Urinary bladder (tissue), 4 donors: ENCODE results near the gene PABPC1L2B. TPM values are rescaled to one million over a fixed set of nuclear protein-coding genes. Genes with fewer than 3 reads are reported as not detected.
"Not testable (repeated sequence)": the region's sequence is repeated elsewhere in the genome, so short reads cannot be mapped to it uniquely, and the experiment has no call there.

ENCODE experiments used
- DNase-seq: peaks from one replicate; pipeline ENCODE4 v3.0.0-alpha.2; 2015; ENCODE audit errors: extremely low spot score
- H3K27ac ChIP-seq: one replicate; pipeline ENCODE4 v1.5.1; 2013; ENCODE audit warnings: low read depth, mild to moderate bottlenecking, moderate library complexity
- H3K36me3 ChIP-seq: one replicate; pipeline ENCODE4 v1.6.1; 2013; ENCODE audit warnings: mild to moderate bottlenecking, moderate library complexity; ENCODE audit not compliant: insufficient read depth
- H3K4me1 ChIP-seq: one replicate; pipeline ENCODE4 v1.6.1; 2013; ENCODE audit warnings: mild to moderate bottlenecking, moderate library complexity; ENCODE audit not compliant: insufficient read depth
- H3K4me3 ChIP-seq: one replicate; pipeline ENCODE4 v1.5.1; 2013; ENCODE audit warnings: low read depth, low read length
- WGBS: extraction: QIAGEN DNeasy Blood & Tissue Kit; methylation state at CpG from one replicate; pipeline ENCODE4 v1.1.7; 2013; 5-methylcytosine and 5-hydroxymethylcytosine counted together
- polyA plus RNA-seq: library from polyadenylated mRNA; stranded (reverse); fragments of 200-250 nt; gene quantifications from one replicate; pipeline ENCODE4 v1.2.3, GENCODE V29; 2013
- total RNA-seq: library from RNA; depleted of rRNA; stranded (reverse); fragments of >200 nt; gene quantifications from one replicate; pipeline ENCODE4 v1.2.3, GENCODE V29; 2014
- donor health status: healthy with polysubstance abuse.
- donor health status: healthy.

Gene PABPC1L2B
- total RNA-seq: not detected
- not detected for polyA plus RNA-seq

DNA sequence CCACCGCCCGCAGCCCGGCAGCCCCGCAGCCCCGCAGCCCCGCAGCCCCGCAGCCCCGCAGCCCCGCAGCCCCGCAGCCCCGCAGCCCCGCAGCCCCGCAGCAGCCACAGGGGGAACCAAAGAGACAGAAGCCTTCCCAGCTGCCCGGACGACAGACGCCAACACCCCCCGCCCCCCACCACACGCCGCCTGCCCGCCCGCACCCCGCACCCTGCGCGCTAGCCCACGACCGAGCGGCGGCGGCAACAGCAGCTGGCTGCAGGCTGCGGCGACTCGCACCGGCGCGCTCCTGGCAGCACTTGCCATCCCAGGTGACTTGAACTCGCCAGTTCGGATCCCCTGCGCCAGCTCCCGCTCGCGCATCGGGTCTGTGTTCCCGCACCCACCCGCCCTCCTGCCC lies at the start of gene PABPC1L2B:
Gene PABPC1L2B, plus strand, starts transcription at position 207 of the 400 bp plus-strand sequence. CDS start 704 bp downstream, outside the sequence.
- H3K4me1 ChIP-seq, DNase-seq, H3K4me3 ChIP-seq, H3K27ac ChIP-seq, H3K36me3 ChIP-seq: not testable (repeated sequence)
- WGBS: no CpG with 5 or more reads among the region's 44 CpGs

GRCh38 chrX:72959971-72960370 lies 42.8 kb upstream of the PABPC1L2B start:
- DNase-seq, H3K36me3 ChIP-seq: not testable (repeated sequence)
- no CpG with 5 or more reads among the region's 9 CpGs for WGBS

DNA sequence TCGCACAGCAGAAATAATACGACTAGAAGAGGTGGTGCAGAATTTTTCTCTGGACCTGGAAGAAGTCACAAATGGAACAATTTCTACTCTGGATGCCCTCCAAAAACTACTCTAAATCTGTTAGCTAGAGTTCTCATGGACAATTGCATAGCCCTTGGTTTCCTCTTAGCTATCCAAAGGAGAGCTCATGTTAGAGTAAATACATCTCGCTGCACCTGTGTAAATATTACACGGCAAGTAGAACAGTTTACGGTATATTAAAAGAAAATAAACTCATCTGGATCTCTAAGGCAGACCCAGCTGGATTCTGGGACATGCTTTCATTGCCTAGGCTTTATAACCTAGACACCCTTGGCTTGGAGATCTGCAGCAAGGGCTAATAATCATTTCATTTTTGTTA lies 30.9 kb upstream of the PABPC1L2B start:
- DNase-seq, H3K27ac ChIP-seq, H3K4me3 ChIP-seq, H3K36me3 ChIP-seq, H3K4me1 ChIP-seq: not testable (repeated sequence)
- WGBS: no CpG with 5 or more reads among the region's 5 CpGs

More at GRCh38 chrX:72959971-72960370, 42.8 kb upstream of the PABPC1L2B start:
- not testable (repeated sequence) for H3K4me3 ChIP-seq, H3K27ac ChIP-seq, H3K4me1 ChIP-seq

DNA sequence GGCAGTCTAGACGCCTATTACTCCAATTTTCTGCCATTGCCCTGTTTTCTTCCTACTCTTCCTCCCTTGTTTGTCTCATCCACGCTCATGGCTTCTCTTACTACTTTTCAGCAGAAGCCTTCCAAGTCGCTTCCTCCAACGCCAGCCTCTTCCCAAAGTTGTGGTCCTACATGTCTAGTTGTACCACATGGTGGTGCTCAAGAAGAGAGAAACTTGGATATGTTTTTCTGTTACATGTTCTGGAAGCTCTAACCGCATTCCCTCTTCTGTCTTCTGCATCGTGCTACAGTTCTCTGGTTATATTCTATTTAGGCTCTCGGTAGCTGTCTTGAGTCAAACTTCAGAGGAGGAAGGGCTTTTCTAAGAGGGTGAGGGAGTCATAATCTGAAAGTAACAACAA lies 27.9 kb upstream of the PABPC1L2B start:
- no CpG with 5 or more reads among the region's 7 CpGs for WGBS

DNA sequence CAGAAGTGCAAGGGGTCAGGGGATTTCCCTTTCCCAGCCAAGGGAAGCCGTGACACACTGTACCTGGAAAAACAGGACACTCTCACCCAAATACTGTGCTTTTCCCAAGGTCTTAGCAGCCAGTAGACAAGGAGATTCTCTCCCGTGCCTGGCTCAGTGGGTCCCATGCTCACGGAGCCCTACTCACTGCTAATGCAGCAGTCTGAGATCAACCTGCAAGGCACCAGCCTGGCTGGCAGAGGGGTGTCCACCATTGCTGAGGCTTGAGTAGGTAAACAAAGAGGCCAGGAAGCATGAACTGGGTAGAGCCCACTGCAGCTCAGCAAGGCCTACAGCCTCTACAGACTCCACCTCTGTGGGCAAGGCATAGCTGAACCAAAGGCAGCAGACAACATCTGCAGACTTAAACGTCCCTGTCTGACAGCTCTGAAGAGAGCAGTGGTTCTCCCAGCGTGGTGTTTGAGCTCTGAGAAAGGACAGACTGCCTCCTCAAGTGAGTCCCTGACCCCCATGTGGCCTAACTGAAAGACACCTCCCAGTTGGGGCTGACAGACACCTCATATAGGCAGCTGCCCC lies 21.8 kb upstream of the PABPC1L2B start:
- not testable (repeated sequence) for H3K27ac ChIP-seq, H3K4me1 ChIP-seq, H3K4me3 ChIP-seq, DNase-seq, H3K36me3 ChIP-seq
- WGBS: 65% methylated on average over 5 of the region's 5 CpGs

More for the DNA sequence above, 27.9 kb upstream of the PABPC1L2B start:
- H3K4me1 ChIP-seq, H3K36me3 ChIP-seq, H3K4me3 ChIP-seq, DNase-seq, H3K27ac ChIP-seq: not testable (repeated sequence)

DNA sequence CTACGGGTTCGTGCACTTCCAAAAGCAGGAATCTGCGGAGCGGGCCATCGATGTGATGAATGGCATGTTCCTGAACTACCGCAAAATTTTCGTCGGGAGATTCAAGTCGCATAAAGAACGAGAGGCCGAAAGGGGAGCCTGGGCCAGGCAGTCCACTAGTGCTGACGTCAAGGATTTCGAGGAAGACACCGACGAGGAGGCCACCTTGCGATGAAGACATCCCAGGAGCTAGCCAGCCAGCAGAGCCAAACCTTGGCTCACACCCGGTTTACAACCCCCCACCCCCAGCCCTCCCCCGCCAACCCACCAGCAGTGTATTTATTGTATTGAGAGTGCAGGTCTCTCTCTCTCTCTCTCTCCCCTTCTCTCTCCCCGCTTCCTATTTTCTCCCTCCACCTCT lies 1.3 kb downstream of the PABPC1L2B start:
- not testable (repeated sequence) for H3K36me3 ChIP-seq, DNase-seq, H3K4me1 ChIP-seq, H3K4me3 ChIP-seq, H3K27ac ChIP-seq
- WGBS: no CpG with 5 or more reads among the region's 19 CpGs

DNA sequence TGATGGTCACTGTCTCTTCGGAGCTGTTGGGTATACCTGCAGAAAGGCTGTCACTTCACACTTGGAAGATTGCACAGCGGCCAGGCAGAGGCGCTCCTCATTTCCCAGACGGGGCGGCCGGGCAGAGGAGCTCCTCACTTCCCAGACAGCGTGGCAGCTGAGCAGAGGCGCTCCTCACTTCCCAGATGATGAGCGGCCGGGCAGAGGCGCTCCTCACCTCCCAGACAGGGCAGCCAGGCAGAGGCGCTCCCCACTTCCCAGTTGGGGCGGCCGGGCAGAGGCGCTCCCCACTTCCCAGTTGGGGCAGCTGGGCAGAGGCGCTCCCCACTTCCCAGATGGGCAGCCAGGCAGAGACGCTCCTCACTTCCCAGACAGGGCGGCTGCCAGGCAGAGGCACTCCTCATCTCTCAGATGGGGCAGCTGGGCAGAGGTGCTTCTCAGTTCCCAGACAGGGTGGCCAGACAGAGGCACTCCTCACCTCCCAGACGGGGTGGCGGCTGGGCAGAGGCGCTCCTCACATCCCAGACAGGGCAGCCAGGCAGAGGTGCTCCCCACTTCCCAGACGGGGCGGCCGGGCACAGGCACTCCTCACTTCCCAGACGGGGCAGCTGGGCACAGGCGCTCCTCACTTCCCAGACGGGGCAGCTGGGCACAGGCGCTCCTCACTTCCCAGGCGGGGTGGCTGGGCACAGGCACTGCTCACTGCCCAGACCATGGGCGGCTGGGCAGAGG lies 18.8 kb downstream of the PABPC1L2B start:
- Histone ChIP-seq H3K27ac (no peak overlapping the region), H3K4me1 (no peaks in the 10 kb centered on the region), H3K4me3 (no peak overlapping the region), H3K36me3 (no peaks in the 10 kb centered on the region)
- WGBS: 91% methylated on average over 30 of the region's 30 CpGs
- DNase-seq: no peak

DNA sequence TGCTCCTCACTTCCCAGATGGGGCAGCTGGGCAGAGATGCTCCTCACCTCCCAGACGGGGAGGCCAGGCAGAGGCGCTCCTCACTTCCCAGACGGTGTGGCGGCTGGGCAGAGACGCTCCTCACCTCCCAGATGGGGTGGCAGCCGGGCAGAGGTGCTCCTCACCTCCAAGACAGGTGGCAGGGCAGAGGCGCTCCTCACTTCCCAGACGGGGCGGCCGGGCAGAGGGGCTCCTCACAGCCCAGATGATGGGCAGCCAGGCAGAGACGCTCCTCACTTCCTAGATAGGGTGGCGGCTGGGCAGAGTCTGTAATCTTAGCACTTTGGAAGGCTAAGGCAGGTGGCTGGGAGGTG lies 19.3 kb downstream of the PABPC1L2B start:
- not testable (repeated sequence) for H3K4me1 ChIP-seq, H3K36me3 ChIP-seq, DNase-seq, H3K27ac ChIP-seq, H3K4me3 ChIP-seq
- 96% methylated on average over 12 of the region's 12 CpGs for WGBS

DNA sequence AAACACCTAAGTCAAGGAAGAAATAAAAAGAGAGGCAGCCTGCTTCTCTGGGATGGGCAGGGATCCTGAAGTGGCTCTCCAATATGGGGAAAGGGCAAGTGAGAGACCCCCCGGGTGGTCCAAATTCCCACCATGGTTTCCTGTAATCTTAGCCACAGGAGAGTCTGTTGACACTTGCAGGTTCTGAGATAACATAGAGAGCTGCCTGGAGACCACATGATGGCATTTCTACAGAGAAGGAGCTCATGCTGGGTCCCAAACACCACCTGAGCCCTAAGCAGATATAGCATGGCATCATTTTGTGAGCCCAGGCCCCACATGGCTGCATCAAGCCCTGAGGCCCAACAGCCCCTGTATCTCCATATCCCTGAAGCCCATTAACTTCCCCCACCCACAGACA lies 26.1 kb downstream of the PABPC1L2B start:
- H3K36me3 ChIP-seq: no peaks in the 10 kb centered on the region
- WGBS: 66% methylated on average over 1 of the region's 1 CpG

More for the DNA sequence above, 26.1 kb downstream of the PABPC1L2B start:
- no peak overlapping the region for H3K4me3 ChIP-seq
- no peaks in the 10 kb centered on the region for H3K4me1 ChIP-seq
- no peak for DNase-seq
- H3K27ac ChIP-seq: no peak overlapping the region

Other genes starting within 250 kb of the PABPC1L2B start
- not detected for gene DMRTC1B, start 226.0 kb upstream of the PABPC1L2B start, total RNA-seq
- 0.71 TPM for gene DMRTC1B, start 226.0 kb upstream of the PABPC1L2B start, polyA plus RNA-seq
- not detected for gene FAM236B, start 220.3 kb upstream of the PABPC1L2B start, total RNA-seq
- gene FAM236B, start 220.3 kb upstream of the PABPC1L2B start, polyA plus RNA-seq: not detected
- gene FAM236D, start 194.7 kb upstream of the PABPC1L2B start, total RNA-seq: not detected
- gene FAM236D, start 194.7 kb upstream of the PABPC1L2B start, polyA plus RNA-seq: not detected
- not detected for gene FAM236C, start 90.3 kb upstream of the PABPC1L2B start, total RNA-seq
- gene FAM236C, start 90.3 kb upstream of the PABPC1L2B start, polyA plus RNA-seq: not detected
- not detected for gene FAM236A, start 64.7 kb upstream of the PABPC1L2B start, total RNA-seq
- not detected for gene FAM236A, start 64.7 kb upstream of the PABPC1L2B start, polyA plus RNA-seq
- not detected for gene DMRTC1, start 59.1 kb upstream of the PABPC1L2B start, total RNA-seq
- not detected for gene DMRTC1, start 59.1 kb upstream of the PABPC1L2B start, polyA plus RNA-seq
- gene PABPC1L2A, start 76.6 kb downstream of the PABPC1L2B start, total RNA-seq: not detected
- gene PABPC1L2A, start 76.6 kb downstream of the PABPC1L2B start, polyA plus RNA-seq: 0.03 TPM
- 7.2 TPM for gene NAP1L2, start 211.9 kb downstream of the PABPC1L2B start, total RNA-seq
- gene NAP1L2, start 211.9 kb downstream of the PABPC1L2B start, polyA plus RNA-seq: 6.4 TPM